ENCODE measurements around the gene MGAT4C. TPM values are rescaled to one million over a fixed set of nuclear protein-coding genes. Genes with fewer than 3 reads are reported as not detected.

Gene MGAT4C
- total and polyA plus RNA-seq, 2 experiments from 2014 or later: 4.5 to 4.7 TPM

- no peak for TF ChIP-seq JUNB (IDR thresholded peaks at IDR 0.05; ENCODE audit: unreplicated experiment)
- peak; percentile 59 to 95 for TF ChIP-seq CTCF (conservative IDR thresholded peaks at IDR 0.05; ENCODE audit: low read depth in 2 of 2)
- TF ChIP-seq ETS1 (IDR thresholded peaks at IDR 0.05): no peak
- Mint-ChIP-seq H3K4me3 (no peak overlapping the region), H3K27me3 (ENCODE audit: insufficient read depth, low read depth, poor library complexity) (no peaks in the 10 kb centered on the region), H3K36me3 (ENCODE audit: low read depth) (peaks cover 44% of the 10 kb centered on the region), H3K27ac (peak overlapping the region; percentile 89; the same call in 1 of the 2 replicates), H3K4me1 (peaks cover 16% of the 10 kb centered on the region; the same call in 2 of the 3 replicates), H3K9me3 (peaks cover 15% of the 10 kb centered on the region)
- Histone ChIP-seq H3F3A (replicated peaks; ENCODE audit: low read depth) (no peaks in the 10 kb centered on the region), H3K79me2 (replicated peaks; ENCODE audit: insufficient read depth) (no peaks in the 10 kb centered on the region), H2AFZ (no peak overlapping the region), H3K27me3 (ENCODE audit: insufficient read depth) (no peaks in the 10 kb centered on the region), H3K36me3 (ENCODE audit: insufficient read depth) (peaks cover 4% of the 10 kb centered on the region; the same call in 1 of the 2 replicates), H3K4me2 (no peak overlapping the region), H3K27ac (ENCODE audit: low read depth) (no peak overlapping the region), H3K9me2 (ENCODE audit: insufficient read depth) (no peaks in the 10 kb centered on the region), H3K4me3 (no peak overlapping the region), H3K4me1 (ENCODE audit: insufficient read depth) (peaks cover 13% of the 10 kb centered on the region), H4K20me1 (replicated peaks; ENCODE audit: insufficient read depth) (no peaks in the 10 kb centered on the region)
- ATAC-seq (no peak), DNase-seq (ENCODE audit: low spot score) (peak; percentile 47)
Observed at GRCh38 chr12:85923767-85924331, 332.3 kb downstream of the MGAT4C start.

GRCh38 chr12:85920324-85920947, 335.8 kb downstream of the MGAT4C start:
- H3K36me3 Mint-ChIP-seq (ENCODE audit: low read depth): peaks cover 14% of the 10 kb centered on the region
- DNase-seq (ENCODE audit: low spot score) (peak; percentile 73), ATAC-seq (no peak; the same call in 2 of the 3 replicates)
- H3K27me3 Mint-ChIP-seq (ENCODE audit: insufficient read depth, low read depth, poor library complexity): no peaks in the 10 kb centered on the region
- Histone ChIP-seq H3K27ac (ENCODE audit: low read depth) (no peak overlapping the region), H3K4me2 (no peak overlapping the region), H2AFZ (no peak overlapping the region), H3K27me3 (ENCODE audit: insufficient read depth) (no peaks in the 10 kb centered on the region), H3K4me3 (no peak overlapping the region), H3K36me3 (ENCODE audit: insufficient read depth) (no peaks in the 10 kb centered on the region), H4K20me1 (replicated peaks; ENCODE audit: insufficient read depth) (no peaks in the 10 kb centered on the region), H3K4me1 (ENCODE audit: insufficient read depth) (peaks cover 13% of the 10 kb centered on the region), H3K9me2 (ENCODE audit: insufficient read depth) (no peaks in the 10 kb centered on the region), H3K79me2 (replicated peaks; ENCODE audit: insufficient read depth) (no peaks in the 10 kb centered on the region), H3F3A (replicated peaks; ENCODE audit: low read depth) (no peaks in the 10 kb centered on the region)
- H3K9me3 Mint-ChIP-seq: peaks cover 2% of the 10 kb centered on the region
- H3K4me3 Mint-ChIP-seq: no peak overlapping the region
- H3K4me1 Mint-ChIP-seq: peaks cover 13% of the 10 kb centered on the region; the same call in 2 of the 3 replicates
- no peak overlapping the region for H3K27ac Mint-ChIP-seq
- TF ChIP-seq CTCF (conservative IDR thresholded peaks at IDR 0.05; ENCODE audit: low read depth in 2 of 2) (peak in 1 of 2 experiments; percentile 86; a peak in 3 of 4 replicates), POLR2AphosphoS5 (IDR thresholded peaks at IDR 0.05; ENCODE audit: low read depth) (no peak)

Data from GM23338 (cell line).